RWPE1 (cell line): ENCODE results near the gene PLIN1.

Experiments used
- CTCF ChIA-PET: fragments of 350-600 bp; sonication (Branson Sonifier 250); formaldehyde crosslinking; extraction: SDS; loops from one replicate; lab custom pipeline; 2021; lab: Yijun Ruan, JAX
- POLR2A ChIA-PET: fragments of 400-600 bp; formaldehyde crosslinking; extraction: SDS; loops from one replicate; lab custom pipeline; 2020; ENCODE audit warnings: antibody characterized with exemption; ENCODE audit not compliant: low non-redundant PET; lab: Yijun Ruan, JAX
- DNase-seq: peaks from one replicate; pipeline ENCODE4 v3.0.0; 2012; ENCODE audit warnings: low spot score
- H3K27ac ChIP-seq: fragments of 450-650 bp; 2 replicates; pipeline ENCODE4 v1.5.1; 2017
- TF ChIP-seq, protein P1 (sequence below): fragments of 450-650 bp; conservative IDR thresholded peaks from 2 replicates; pipeline ENCODE4 v1.5.1; 2017; ENCODE audit warnings: low read depth, mild to moderate bottlenecking

The PLIN1 gene

DNA sequence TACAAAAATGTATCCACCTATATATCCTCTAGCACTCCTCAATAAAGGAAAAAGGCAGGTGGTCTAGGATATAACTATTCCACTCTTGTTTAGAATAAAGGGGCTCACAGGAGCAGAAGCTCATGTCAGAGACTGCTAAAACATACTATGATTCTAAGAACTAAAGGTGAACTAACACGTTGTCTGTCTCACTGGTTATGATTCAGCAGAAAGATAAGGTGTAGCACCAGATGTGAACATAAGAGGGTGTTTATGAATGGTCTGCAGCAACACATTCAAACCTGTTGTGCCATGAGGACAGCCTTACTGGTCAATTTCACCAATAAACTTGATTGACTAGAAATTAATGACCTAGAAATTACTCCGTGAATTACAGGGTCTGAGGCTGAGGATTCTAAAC is 6.8 kb upstream of the PLIN1 start:
- DNase-seq = no peak
- TF ChIP-seq, protein P1, sequence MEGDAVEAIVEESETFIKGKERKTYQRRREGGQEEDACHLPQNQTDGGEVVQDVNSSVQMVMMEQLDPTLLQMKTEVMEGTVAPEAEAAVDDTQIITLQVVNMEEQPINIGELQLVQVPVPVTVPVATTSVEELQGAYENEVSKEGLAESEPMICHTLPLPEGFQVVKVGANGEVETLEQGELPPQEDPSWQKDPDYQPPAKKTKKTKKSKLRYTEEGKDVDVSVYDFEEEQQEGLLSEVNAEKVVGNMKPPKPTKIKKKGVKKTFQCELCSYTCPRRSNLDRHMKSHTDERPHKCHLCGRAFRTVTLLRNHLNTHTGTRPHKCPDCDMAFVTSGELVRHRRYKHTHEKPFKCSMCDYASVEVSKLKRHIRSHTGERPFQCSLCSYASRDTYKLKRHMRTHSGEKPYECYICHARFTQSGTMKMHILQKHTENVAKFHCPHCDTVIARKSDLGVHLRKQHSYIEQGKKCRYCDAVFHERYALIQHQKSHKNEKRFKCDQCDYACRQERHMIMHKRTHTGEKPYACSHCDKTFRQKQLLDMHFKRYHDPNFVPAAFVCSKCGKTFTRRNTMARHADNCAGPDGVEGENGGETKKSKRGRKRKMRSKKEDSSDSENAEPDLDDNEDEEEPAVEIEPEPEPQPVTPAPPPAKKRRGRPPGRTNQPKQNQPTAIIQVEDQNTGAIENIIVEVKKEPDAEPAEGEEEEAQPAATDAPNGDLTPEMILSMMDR = no peak
- ChIA-PET CTCF (interaction anchor here (0.6 kb wide), 1 partner anchor 14 kb away, joined by 3 read pairs; no protein-coding TSS in a partner anchor), POLR2A (no interaction called here)
- no peak overlapping the region for H3K27ac ChIP-seq

- CTCF ChIA-PET = no interaction called here
- no peak for DNase-seq
- H3K27ac ChIP-seq = no peak overlapping the region
- TF ChIP-seq, protein P1 = no peak
- POLR2A ChIA-PET = no interaction called here
Measured at GRCh38 chr15:89681146-89681545, 2.0 kb upstream of the PLIN1 start.

- no peak for DNase-seq
- POLR2A ChIA-PET = no interaction called here
- H3K27ac ChIP-seq = peak overlapping the region; percentile 59
- TF ChIP-seq, protein P1 = no peak
- CTCF ChIA-PET = no interaction called here
Measured at GRCh38 chr15:89680282-89680873, 1.2 kb upstream of the PLIN1 start.

DNA sequence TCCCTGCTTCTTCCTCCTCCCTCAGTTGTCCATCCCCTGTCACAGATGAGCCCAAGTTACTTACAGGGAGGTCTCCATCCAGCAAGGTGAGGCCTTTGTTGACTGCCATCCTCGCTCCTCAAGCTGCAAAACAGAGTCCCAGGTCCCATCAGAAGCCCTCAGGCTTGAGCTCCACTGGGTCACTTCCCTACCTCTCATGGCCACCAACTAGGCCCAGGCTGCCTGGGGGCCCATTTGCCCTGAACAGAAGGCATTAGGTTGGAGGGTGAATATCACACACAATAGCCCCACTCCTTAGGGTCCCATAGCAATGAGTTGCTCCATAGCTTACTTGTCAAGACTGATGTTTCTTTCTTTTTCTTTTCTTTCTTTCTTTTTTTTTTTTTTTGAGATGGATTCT is 1.8 kb downstream of the PLIN1 start:
- ChIA-PET CTCF (no interaction called here), POLR2A (interaction anchor here (0.7 kb wide), 1 partner anchor 269 kb away, joined by 9 read pairs; no protein-coding TSS in a partner anchor)
- H3K27ac ChIP-seq = no peak overlapping the region
- TF ChIP-seq, protein P1 = no peak
- DNase-seq = no peak

GRCh38 chr15:89675606-89676005 is 3.6 kb downstream of the PLIN1 start:
- no peak overlapping the region for H3K27ac ChIP-seq
- no peak for DNase-seq
- TF ChIP-seq, protein P1 = no peak
- POLR2A ChIA-PET = interaction anchor here (0.6 kb wide), 1 partner anchor 218 kb away, joined by 7 read pairs; the partner anchor contains the start of gene AP3S2
- CTCF ChIA-PET = no interaction called here

GRCh38 chr15:89674526-89674925 is 4.6 kb downstream of the PLIN1 start:
- ChIA-PET POLR2A (interaction anchor here (0.7 kb wide), 1 partner anchor 99 kb away, joined by 9 read pairs; the partner anchor contains the start of gene TICRR), CTCF (no interaction called here)
- no peak overlapping the region for H3K27ac ChIP-seq
- TF ChIP-seq, protein P1 = no peak
- no peak for DNase-seq
